HepG2 (cell line): ENCODE measurements around the gene IGF2BP3. TPM values are rescaled to one million over a fixed set of nuclear protein-coding genes. Genes with fewer than 3 reads are reported as not detected.

Source experiments
- BHLHE40 ChIP-seq: IDR thresholded peaks from 2 replicates; pipeline ENCODE4 v1.6.1; 2011; ENCODE audit warnings: low read length, improper control_type of control experiment
- HDAC6 ChIP-seq: fragments of 200-600 bp; sonication (generic); IDR thresholded peaks from 2 replicates; pipeline ENCODE4 v1.7.0; 2017; ENCODE audit warnings: mild to moderate bottlenecking, antibody characterized with exemption, low read length, low read depth
- HHEX ChIP-seq: IDR thresholded peaks from 2 replicates; pipeline ENCODE4 v1.6.1; 2016; ENCODE audit warnings: control low read depth
- MTA1 ChIP-seq: sonication (generic); formaldehyde crosslinking; IDR thresholded peaks from 2 replicates; pipeline ENCODE4 v1.4.0; 2020; ENCODE audit warnings: missing genetic modification reagents, mild to moderate bottlenecking, borderline replicate concordance
- YEATS2 ChIP-seq: sonication (generic); formaldehyde crosslinking; IDR thresholded peaks from 2 replicates; pipeline ENCODE4 v1.4.0; 2020; ENCODE audit warnings: missing genetic modification reagents, borderline replicate concordance
- ZFAT ChIP-seq: sonication (generic); formaldehyde crosslinking; conservative IDR thresholded peaks from 2 replicates; pipeline ENCODE4 v1.8.1; 2023; ENCODE audit warnings: missing genetic modification reagents, inconsistent platforms
- ZFP82 ChIP-seq: sonication (generic); formaldehyde crosslinking; IDR thresholded peaks from 2 replicates; pipeline ENCODE4 v1.5.1; 2020; ENCODE audit warnings: mild to moderate bottlenecking, missing genetic modification reagents, borderline replicate concordance
- ZNF10 ChIP-seq: sonication (generic); formaldehyde crosslinking; IDR thresholded peaks from 2 replicates; pipeline ENCODE4 v1.4.0; 2020; ENCODE audit warnings: mild to moderate bottlenecking, low read depth, missing genetic modification reagents, borderline replicate concordance
- ZNF256 ChIP-seq: sonication (generic); formaldehyde crosslinking; conservative IDR thresholded peaks from 2 replicates; pipeline ENCODE4 v1.4.0; 2020; ENCODE audit warnings: missing genetic modification reagents
- ZNF530 ChIP-seq: sonication (generic); formaldehyde crosslinking; IDR thresholded peaks from 2 replicates; pipeline ENCODE4 v1.5.0; 2020; ENCODE audit warnings: low read depth, mild to moderate bottlenecking, missing genetic modification reagents
- ZNF567 ChIP-seq: sonication (generic); formaldehyde crosslinking; IDR thresholded peaks from 2 replicates; pipeline ENCODE4 v1.8.1; 2023; ENCODE audit warnings: mild to moderate bottlenecking, missing genetic modification reagents, borderline replicate concordance
- polyA plus RNA-seq, 8 experiments: library from polyadenylated mRNA; depleted of rRNA in 3 of 8; stranded (reverse) in 7 of 8; unstranded in 1 of 8; fragments of >200 nt; fragmentation: Illumina TruSeq in 4 of 8; extraction: Trizol in 4 of 8; gene quantifications; 2 replicates each; pipeline versions ENCODE4 v1.2.1 to v1.2.3, GENCODE V29; 2011 to 2016; ENCODE audit warnings: low read depth in 4 of 8, missing spikeins in 1 of 8, mixed read lengths in 1 of 8; ENCODE audit not compliant: insufficient read depth in 1 of 8
- total RNA-seq, 5 experiments: library from RNA; depleted of rRNA; stranded (reverse); fragments of >200 nt; fragmentation: Illumina TruSeq; extraction: Trizol; gene quantifications; 2 replicates each; pipeline ENCODE4 v1.2.3, GENCODE V29; 2016; ENCODE audit warnings: low read depth in 1 of 5
- TF ChIP-seq, protein P1 (sequence below): sonication (generic); formaldehyde crosslinking; IDR thresholded peaks from 2 replicates; pipeline ENCODE4 v1.5.0; 2020; ENCODE audit warnings: mild to moderate bottlenecking, missing genetic modification reagents, borderline replicate concordance
- TF ChIP-seq, protein P2 (sequence below): sonication (generic); formaldehyde crosslinking; IDR thresholded peaks from 2 replicates; pipeline ENCODE4 v1.5.1; 2020; ENCODE audit warnings: mild to moderate bottlenecking, missing genetic modification reagents, borderline replicate concordance
- TF ChIP-seq, protein P3 (sequence below): IDR thresholded peaks from 2 replicates; pipeline ENCODE4 v1.6.1; 2016; ENCODE audit warnings: missing biosample characterization, missing genetic modification reagents, low read depth
- TF ChIP-seq, protein P4 (sequence below): sonication (generic); formaldehyde crosslinking; IDR thresholded peaks from 2 replicates; pipeline ENCODE4 v1.5.1; 2020; ENCODE audit warnings: missing genetic modification reagents, mild to moderate bottlenecking, borderline replicate concordance

The IGF2BP3 gene
- total and polyA plus RNA-seq, 2 of the 13 experiments (the other 11 are each of a cell fraction or from before 2014, with no cell fraction given), result 37.7 to 39.5 TPM

DNA sequence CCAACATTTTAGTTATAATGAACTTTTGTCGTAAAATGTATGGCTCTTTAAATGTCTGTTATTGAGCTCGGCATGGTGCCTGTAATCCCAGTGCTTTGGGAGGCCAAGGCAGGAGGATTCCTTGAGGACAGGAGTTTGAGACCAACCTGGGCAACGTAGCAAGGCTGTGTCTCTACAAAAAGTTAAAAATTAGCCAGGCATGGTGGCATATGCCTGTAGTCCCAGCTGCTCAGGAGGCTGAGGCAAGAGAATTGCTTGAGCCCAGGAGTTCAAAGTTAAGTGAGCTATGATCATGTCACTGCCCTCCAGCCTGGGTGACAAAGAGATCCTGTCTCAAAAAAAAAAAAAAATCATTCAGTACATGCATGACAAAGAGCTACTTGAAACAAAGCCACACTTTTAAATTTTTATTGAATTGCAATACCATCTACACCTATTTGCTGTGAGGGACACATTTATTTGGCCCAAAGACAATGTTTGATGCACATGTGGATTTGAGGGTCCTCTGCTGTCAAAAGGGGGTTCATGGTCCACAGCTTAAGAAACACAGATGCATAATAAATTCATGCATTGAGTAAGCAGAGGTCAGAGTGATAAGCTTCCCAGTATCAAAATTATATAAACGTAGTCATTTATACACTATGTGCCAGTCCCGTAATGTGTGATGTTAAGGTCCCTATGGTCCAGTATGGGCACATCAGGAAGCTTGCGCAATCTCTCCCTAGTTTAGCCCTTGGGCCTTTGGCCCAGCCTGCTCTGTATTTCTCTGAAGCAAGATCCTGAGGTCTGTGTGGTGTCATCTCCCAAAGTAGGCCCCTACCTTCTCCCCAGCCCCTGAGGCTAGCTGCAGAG, 175.5 kb downstream of the IGF2BP3 start (continued):
- TF ChIP-seq, protein P1, sequence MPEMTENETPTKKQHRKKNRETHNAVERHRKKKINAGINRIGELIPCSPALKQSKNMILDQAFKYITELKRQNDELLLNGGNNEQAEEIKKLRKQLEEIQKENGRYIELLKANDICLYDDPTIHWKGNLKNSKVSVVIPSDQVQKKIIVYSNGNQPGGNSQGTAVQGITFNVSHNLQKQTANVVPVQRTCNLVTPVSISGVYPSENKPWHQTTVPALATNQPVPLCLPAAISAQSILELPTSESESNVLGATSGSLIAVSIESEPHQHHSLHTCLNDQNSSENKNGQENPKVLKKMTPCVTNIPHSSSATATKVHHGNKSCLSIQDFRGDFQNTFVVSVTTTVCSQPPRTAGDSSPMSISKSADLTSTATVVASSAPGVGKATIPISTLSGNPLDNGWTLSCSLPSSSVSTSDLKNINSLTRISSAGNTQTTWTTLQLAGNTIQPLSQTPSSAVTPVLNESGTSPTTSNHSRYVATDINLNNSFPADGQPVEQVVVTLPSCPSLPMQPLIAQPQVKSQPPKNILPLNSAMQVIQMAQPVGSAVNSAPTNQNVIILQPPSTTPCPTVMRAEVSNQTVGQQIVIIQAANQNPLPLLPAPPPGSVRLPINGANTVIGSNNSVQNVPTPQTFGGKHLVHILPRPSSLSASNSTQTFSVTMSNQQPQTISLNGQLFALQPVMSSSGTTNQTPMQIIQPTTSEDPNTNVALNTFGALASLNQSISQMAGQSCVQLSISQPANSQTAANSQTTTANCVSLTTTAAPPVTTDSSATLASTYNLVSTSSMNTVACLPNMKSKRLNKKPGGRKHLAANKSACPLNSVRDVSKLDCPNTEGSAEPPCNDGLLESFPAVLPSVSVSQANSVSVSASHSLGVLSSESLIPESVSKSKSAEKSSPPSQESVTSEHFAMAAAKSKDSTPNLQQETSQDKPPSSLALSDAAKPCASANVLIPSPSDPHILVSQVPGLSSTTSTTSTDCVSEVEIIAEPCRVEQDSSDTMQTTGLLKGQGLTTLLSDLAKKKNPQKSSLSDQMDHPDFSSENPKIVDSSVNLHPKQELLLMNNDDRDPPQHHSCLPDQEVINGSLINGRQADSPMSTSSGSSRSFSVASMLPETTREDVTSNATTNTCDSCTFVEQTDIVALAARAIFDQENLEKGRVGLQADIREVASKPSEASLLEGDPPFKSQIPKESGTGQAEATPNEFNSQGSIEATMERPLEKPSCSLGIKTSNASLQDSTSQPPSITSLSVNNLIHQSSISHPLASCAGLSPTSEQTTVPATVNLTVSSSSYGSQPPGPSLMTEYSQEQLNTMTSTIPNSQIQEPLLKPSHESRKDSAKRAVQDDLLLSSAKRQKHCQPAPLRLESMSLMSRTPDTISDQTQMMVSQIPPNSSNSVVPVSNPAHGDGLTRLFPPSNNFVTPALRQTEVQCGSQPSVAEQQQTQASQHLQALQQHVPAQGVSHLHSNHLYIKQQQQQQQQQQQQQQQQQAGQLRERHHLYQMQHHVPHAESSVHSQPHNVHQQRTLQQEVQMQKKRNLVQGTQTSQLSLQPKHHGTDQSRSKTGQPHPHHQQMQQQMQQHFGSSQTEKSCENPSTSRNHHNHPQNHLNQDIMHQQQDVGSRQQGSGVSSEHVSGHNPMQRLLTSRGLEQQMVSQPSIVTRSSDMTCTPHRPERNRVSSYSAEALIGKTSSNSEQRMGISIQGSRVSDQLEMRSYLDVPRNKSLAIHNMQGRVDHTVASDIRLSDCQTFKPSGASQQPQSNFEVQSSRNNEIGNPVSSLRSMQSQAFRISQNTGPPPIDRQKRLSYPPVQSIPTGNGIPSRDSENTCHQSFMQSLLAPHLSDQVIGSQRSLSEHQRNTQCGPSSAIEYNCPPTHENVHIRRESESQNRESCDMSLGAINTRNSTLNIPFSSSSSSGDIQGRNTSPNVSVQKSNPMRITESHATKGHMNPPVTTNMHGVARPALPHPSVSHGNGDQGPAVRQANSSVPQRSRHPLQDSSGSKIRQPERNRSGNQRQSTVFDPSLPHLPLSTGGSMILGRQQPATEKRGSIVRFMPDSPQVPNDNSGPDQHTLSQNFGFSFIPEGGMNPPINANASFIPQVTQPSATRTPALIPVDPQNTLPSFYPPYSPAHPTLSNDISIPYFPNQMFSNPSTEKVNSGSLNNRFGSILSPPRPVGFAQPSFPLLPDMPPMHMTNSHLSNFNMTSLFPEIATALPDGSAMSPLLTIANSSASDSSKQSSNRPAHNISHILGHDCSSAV, result no peak
- TF ChIP-seq HHEX (CRISPR knock-in tag) (no peak), MTA1 (CRISPR knock-in tag) (no peak), ZNF567 (CRISPR knock-in tag) (no peak), ZNF530 (CRISPR knock-in tag) (no peak), HDAC6 (no peak), YEATS2 (no peak; the same call in 1 of the 2 replicates), ZNF256 (no peak), ZNF10 (CRISPR knock-in tag) (no peak), BHLHE40 (no peak), ZFP82 (CRISPR knock-in tag) (0 out of 2 replicates have a peak, but pooled peaks have one; percentile 44), ZFAT (CRISPR knock-in tag) (no peak)
- TF ChIP-seq, protein P2, sequence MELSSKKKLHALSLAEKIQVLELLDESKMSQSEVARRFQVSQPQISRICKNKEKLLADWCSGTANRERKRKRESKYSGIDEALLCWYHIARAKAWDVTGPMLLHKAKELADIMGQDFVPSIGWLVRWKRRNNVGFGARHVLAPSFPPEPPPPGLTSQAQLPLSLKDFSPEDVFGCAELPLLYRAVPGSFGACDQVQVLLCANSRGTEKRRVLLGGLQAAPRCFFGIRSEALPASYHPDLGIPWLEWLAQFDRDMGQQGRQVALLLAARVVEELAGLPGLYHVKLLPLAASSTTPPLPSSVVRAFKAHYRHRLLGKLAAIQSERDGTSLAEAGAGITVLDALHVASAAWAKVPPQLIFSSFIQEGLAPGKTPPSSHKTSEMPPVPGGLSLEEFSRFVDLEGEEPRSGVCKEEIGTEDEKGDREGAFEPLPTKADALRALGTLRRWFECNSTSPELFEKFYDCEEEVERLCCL (CRISPR knock-in tag), result no peak
- TF ChIP-seq, protein P3, sequence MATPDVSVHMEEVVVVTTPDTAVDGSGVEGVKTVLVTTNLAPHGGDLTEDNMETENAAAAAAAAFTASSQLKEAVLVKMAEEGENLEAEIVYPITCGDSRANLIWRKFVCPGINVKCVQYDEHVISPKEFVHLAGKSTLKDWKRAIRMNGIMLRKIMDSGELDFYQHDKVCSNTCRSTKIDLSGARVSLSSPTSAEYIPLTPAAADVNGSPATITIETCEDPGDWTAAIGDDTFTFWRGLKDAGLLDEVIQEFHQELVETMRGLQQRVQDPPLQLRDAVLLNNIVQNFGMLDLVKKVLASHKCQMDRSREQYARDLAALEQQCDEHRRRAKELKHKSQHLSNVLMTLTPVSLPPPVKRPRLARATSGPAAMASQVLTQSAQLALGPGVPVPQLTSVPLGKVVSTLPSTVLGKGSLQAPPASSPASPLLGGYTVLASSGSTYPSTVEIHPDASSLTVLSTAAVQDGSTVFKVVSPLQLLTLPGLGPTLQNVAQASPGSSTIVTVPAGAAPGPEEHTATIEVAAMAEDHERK, result no peak
- TF ChIP-seq, protein P4, sequence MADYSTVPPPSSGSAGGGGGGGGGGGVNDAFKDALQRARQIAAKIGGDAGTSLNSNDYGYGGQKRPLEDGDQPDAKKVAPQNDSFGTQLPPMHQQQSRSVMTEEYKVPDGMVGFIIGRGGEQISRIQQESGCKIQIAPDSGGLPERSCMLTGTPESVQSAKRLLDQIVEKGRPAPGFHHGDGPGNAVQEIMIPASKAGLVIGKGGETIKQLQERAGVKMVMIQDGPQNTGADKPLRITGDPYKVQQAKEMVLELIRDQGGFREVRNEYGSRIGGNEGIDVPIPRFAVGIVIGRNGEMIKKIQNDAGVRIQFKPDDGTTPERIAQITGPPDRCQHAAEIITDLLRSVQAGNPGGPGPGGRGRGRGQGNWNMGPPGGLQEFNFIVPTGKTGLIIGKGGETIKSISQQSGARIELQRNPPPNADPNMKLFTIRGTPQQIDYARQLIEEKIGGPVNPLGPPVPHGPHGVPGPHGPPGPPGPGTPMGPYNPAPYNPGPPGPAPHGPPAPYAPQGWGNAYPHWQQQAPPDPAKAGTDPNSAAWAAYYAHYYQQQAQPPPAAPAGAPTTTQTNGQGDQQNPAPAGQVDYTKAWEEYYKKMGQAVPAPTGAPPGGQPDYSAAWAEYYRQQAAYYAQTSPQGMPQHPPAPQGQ (CRISPR knock-in tag), result no peak
